SH-SY5Y (cell line): ENCODE results near the gene BACE2.

Experiments
- GATA2 ChIP-seq: IDR thresholded peaks from 2 replicates; pipeline ENCODE4 v1.6.1; 2011; ENCODE audit warnings: mild to moderate bottlenecking, low read depth, low read length
- GATA3 ChIP-seq: IDR thresholded peaks from 2 replicates; pipeline ENCODE4 v1.6.1; 2011; ENCODE audit warnings: low read depth, mild to moderate bottlenecking, low read length, moderate library complexity

The BACE2 gene

DNA sequence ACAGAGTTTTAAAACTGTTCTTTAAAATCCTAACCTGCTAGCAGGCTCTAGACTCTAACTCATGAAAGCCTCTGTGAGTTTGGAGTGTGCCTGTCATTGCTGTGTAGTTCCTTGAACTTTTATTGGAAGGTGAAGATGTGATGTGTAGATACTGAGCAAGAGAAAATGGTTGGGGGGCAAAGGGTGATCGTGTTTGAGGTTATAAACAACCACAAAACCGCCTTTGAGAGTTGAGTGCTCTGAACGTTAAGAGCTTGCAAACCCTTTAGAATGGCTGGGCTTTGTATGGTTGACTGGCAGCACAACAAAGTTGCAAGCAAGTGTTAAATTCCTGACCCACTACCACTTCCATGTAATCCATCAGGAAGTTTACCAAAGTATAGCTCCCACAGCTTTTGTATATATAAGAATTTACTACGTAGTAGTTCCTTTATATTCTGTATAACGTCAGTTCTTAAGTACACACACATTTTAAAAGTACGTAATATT lies 19.6 kb downstream of the BACE2 start:
- TF ChIP-seq GATA3 = no peak
- no peak for TF ChIP-seq GATA2

DNA sequence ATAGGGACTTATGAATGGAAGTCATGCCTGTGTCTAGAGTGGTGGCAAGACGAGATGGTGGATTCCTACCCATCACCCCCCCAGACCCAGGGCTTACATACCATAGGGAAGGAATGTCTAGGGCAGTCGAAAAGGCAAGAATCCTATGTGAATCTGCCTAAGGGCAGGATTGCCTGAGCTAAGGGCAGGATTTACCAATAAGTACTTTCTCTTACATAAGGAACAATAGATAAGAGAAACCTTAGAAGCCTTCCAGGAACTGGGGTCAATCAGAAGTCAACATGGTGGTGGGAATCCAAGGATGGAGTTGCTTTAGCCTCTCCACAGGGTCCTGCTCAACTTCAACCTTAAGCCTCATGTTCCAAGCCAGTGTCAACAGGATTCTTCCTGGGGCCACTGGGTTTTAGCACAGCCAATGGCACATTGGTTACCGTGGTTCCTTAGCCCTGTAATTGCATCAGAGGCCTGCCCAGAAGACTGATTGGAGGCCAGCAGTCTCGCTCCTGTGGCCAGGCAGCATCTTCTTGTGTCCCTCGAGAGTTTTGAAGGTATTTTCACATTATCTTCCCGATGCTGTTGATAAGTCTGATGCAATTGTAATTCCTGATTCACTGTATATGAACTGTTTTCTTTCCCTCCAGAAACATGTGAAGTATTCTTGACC lies 20.7 kb downstream of the BACE2 start:
- TF ChIP-seq GATA3 (no peak), GATA2 (no peak)

DNA sequence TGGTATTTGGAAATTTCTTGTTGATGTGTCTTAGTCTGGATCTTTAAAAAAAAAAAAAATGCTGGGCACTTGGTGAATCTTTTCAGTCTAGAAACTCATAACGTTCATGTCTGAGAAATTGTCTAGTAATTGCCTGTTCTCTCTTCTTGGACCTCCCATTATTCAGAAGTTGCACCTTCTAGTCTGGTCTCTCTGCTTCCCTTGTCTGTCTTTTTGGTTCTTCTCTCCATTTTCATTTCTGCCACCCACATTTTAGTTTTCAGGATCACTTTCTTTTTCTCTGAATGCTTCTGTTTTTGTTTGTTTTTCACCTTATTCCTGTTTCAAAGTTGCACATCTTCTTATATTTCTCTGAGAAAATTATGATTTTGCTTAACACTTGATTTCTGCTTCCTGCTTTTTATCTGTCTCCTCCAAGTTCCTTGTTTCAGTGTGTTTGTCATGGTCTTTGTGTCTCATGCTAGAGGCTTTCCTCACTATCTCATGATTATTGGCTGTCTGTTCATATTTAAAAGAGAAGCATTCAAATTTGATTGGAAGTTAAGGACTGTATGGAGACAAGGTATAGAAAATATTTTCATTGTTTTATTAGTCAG lies 21.3 kb downstream of the BACE2 start:
- no peak for TF ChIP-seq GATA2
- TF ChIP-seq GATA3 = no peak

DNA sequence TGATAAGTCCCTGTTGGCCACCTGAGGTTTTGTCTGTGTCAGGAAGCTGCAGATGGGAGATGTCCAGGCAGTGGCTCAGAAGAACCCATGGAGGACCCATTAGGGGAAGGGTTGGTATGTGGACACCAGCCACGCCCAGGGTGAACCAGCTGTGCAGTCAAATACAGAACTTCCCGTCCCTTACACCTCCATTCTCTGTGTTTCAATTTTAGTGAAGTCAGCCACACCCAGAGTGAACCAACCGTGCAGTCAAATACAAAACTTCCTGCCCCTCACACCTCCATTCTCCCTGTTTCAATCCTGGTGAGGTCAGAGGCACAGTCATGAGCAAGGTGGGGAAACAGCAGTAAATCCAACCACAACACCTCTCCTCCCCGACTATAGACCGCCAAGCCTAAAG lies 27.4 kb downstream of the BACE2 start:
- TF ChIP-seq GATA2 (no peak), GATA3 (no peak)

DNA sequence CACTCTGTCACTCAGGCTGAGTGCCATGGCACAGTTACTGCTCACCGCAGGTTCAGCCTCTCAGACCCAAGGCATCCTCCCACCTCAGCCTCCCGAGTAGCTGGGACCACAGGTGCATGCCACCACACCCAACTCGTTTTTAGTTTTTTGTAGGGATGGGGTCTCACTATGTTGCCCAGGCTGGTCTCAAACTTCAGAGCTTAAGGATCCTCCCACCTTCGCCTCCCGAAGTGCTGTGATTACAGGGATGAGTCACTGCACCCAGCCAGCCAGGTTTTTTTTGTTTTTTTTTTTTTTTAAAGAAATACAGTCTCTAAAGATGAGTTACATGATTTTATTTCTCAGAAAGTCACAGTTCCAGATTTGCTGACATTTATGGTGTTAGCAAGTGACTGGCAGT lies 29.0 kb downstream of the BACE2 start:
- TF ChIP-seq GATA3 (no peak), GATA2 (no peak)

DNA sequence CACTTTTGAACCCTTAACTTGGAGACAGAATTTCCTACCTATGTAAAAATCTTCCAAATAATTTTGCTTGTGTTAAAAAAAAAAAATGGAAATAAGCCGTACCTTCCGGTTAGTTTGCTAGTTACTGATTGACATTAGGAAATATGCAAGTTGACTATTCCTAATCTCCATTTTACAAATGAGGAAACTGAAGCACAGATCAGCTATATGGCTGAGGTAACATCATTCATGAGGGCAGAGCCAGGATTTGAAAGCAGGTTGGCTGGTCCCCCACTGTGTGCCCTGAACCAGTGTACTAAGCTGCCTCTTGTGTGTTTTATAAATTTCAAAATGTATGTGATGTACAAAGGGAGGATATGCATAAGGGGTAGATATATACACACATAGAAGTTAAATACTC lies 29.6 kb downstream of the BACE2 start:
- TF ChIP-seq GATA3 (no peak), GATA2 (no peak)

DNA sequence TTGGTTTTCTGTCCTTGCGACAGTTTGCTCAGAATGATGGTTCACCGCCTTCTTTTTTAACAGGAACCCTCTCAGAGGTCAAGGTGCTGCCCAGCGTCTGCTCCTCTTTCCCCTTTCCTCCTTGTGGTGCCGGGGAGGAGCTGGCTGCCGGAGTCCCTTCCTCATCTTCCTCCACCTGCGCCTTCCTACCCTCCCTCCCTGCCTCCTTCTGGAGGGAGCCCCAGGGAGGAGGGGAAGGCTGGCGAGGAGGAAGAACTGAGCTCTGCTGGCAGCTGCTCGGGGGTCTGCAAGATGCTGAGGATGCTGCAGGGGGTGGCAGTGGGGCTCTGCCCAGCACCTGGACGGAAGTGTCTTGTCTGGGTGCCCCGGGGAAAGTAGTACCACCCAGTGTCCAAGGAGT lies 31.2 kb downstream of the BACE2 start:
- TF ChIP-seq GATA2 (no peak), GATA3 (no peak)

DNA sequence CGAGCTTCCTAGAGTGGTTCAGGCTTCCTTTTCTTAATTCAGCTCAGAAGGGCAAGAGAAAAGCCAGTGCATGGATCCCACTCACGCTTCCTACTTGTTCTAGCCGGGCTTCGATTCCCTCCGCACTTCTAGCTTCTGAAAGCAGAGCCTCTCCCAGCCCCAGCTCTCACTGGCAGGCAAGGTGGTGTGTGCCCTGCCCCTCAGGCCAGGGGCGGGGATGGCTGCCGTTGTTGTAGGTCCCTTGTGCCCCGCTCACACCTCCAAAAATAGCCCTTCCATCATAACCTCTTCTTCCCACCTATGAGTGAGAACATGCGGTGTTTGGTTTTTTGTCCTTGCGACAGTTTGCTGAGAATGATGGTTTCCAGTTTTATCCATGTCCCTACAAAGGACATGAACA lies 31.6 kb downstream of the BACE2 start:
- TF ChIP-seq GATA3 (no peak), GATA2 (no peak)

DNA sequence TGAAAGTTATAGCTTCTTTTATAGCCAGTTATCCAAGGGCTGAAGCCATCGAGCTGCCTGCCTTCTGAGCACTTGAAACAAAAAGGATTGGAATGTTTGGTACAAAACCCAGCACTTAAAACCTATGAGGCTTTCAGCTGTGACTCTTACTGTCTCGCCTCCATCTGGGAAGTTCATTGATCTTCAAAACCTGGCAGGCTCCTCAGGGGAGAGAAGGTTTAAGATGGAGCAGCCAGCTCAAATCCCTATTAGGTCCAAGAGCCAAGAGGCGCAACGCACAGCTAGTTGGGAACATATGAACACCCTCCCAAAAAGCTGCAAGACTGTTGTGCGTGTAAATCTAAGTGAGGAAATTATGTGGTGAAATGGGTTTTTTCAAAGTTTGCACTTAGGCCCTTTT lies 33.4 kb downstream of the BACE2 start:
- TF ChIP-seq GATA2 (no peak), GATA3 (no peak)

DNA sequence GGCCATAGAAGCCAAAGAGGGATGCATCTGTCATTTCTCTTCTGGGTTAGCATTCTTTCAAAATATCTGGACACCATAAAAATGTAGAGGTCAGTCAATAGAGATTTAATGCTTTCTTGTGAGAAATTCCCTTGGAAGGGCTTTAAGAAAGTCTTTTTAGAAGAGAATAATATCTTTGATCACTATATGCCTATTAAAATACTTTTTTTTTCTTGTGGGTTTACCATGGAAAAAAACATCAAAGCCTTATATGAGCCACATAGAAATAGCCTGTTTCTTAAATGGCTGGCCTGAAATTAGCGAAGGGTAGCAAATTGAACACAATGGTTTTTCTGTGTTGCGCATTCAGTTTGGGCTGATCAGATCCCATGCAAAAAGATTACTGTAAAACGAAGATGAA lies 36.8 kb downstream of the BACE2 start:
- TF ChIP-seq GATA2 (no peak), GATA3 (no peak)

DNA sequence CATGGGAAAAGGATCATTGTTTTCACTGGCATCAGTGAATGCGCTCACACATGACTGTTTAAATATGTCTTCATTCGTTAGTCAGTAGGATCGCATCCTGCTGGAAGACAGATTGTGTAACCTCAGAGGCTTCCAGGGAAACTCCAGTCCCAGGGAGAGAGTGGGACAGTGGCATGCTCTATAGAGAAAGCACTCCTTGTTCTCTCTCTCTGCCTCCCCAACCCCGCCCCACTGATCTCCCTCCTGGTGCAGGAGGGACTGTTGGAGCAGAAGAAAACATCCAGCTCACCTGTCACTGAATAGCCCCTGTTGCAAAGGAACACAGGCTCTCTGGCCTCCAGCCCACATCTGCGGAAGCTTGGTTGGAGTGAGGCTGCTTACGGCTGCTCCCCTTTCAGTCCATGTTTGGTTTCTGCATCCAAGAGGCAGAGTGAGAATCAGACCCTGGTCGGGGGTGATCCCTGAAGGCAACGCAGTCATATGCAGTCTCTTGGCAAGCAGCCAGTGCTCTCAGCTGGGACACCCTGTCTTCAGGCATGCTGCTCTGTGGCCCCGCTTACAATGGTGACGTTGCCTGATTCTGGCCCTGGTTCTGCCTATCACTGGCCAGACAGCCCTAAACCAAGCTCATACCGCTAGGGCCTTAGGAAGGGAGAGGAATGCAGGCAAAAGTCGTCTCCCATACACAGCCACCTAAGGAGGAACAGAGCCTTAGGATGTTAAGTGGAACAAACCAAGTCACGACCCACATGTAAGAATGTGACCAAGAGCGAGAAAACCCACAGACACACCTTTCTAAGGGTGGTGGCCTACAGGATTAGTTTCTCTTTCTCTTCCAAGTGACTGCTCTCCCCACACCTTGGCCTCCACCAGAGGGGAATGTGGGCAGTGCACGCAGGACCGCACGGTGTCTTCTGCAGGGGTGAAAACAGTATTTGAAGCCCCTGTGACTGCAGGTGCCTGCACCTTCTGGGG lies 39.7 kb downstream of the BACE2 start:
- TF ChIP-seq GATA3 = no peak
- TF ChIP-seq GATA2 = no peak

DNA sequence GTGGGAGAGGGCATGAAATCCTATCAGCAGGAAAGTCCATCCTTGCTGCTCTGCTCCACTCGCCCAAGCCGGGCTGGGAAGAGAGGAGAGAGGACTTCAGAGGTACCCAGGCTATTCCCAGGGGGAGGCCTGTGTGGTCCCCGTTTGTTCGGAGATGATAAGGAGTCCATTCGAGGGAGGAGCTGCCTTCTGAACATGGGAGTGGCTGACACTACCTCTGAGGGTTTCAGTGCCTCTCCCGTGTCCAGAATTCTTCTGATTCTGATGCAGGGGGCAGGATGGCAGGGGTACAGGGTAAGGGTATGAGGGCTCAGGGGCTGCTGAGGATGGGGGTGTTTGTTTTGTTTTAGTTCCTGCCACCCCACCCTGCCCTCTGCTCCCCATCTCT lies 40.4 kb downstream of the BACE2 start:
- TF ChIP-seq GATA3 = no peak
- TF ChIP-seq GATA2 = no peak

DNA sequence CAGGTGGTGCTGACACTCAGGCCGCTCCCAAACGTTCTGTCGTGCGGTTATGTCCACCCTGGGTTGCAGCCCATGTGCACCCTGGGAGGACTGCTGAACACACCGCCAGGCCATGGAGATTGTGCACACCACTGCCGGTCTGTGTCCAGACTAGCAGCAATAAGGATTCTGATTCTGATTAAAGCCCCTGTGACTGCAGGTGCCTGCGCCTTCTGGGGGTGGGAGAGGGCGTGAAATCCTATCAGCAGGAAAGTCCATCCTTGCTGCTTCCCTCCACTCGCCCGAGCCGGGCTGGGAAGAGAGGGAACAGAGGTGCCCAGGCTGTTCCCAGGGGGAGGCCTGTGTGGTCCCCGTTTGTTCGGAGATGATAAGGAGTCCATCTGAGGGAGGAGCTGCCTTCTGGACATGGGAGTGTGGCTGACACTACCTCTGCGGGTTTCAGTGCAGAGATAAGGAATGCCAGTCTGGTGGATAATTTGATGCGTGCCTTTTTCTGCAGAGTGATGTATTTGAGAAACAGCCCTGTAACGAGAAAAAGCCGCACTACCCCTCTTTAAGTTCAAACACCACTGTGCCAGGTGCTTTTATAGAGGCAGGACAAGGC lies 41.2 kb downstream of the BACE2 start:
- TF ChIP-seq GATA3 (no peak), GATA2 (no peak)

DNA sequence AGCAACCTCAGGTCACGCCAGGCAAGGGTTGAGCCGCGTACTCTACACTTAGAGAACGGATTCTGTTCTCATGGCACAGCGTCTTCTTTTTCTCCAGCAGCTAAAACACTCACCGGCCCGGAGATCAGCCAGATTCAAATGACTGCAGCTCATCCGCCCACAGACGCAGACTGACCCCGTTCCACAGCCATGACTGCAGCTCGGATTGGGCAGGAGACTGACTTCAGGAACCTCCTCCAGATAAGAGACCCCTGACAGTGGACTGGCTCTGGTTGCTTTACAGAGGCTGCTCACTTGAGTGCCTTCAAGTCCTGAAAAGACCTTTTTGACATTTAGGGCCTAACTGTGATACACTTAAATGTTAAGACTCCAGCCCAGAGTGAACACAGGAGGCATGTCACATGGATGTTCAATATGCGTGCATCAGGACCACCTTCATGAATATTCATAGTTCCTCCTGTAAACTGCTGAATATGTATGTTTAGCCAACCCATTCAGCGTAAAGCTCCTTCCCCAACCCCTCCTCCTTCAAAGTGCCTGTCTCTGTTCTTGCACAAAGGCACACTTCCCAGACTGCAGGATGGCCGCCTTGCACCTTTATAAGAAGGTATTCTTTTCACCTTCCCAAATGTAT lies 42.6 kb downstream of the BACE2 start:
- no peak for TF ChIP-seq GATA2
- TF ChIP-seq GATA3 = no peak
